Stimulated activated CD8-positive, alpha-beta memory T cell treated with anti-CD3 and anti-CD28 coated beads, Interleukin-15, amount 100 ng/mL, for 4 hours (primary cell): ENCODE measurements around the gene DDX39B.

ENCODE experiments used
- DNase-seq, 2 donors: peaks; one replicate each; pipeline ENCODE4 v3.0.0-alpha.2; 2020; ENCODE audit warnings: low read depth in 2 of 2

Gene DDX39B

GRCh38 chr6:31575952-31576685, 34.3 kb upstream of the DDX39B start:
- no peak for DNase-seq

GRCh38 chr6:31575335-31575901, 33.6 kb upstream of the DDX39B start, which contains the start of gene TNF:
Gene TNF (plus strand): TSS chr6:31575565. CDS start chr6:31575742, 177 bp downstream.
- DNase-seq, result peak; percentile 62 to 75

- DNase-seq, result no peak
Observed at GRCh38 chr6:31574106-31575061, 32.6 kb upstream of the DDX39B start.

- DNase-seq, result no peak
Observed at GRCh38 chr6:31573239-31574105, 31.7 kb upstream of the DDX39B start.

- peak; percentile 66 to 67 for DNase-seq
Observed at GRCh38 chr6:31572041-31572911, 30.5 kb upstream of the DDX39B start, which contains the start of gene LTA. Gene LTA (plus strand): TSS chr6:31572289. CDS start chr6:31572743, 454 bp downstream.

GRCh38 chr6:31569861-31570536, 28.2 kb upstream of the DDX39B start:
- DNase-seq, result no peak

GRCh38 chr6:31568537-31568961, 26.7 kb upstream of the DDX39B start:
- no peak for DNase-seq

GRCh38 chr6:31567531-31568370, 25.9 kb upstream of the DDX39B start:
- no peak for DNase-seq

GRCh38 chr6:31560697-31561058, 18.9 kb upstream of the DDX39B start:
- DNase-seq, result no peak

- no peak for DNase-seq
Observed at GRCh38 chr6:31559958-31560696, 18.3 kb upstream of the DDX39B start.

- DNase-seq, result no peak
Observed at GRCh38 chr6:31559606-31559957, 17.8 kb upstream of the DDX39B start.

GRCh38 chr6:31558631-31559500, 17.1 kb upstream of the DDX39B start:
- DNase-seq, result peak in 1 of 2 donors; percentile 73

GRCh38 chr6:31558318-31558625, 16.5 kb upstream of the DDX39B start:
- DNase-seq, result no peak

GRCh38 chr6:31557443-31558317, 15.9 kb upstream of the DDX39B start:
- no peak for DNase-seq

GRCh38 chr6:31556307-31556706, 14.5 kb upstream of the DDX39B start:
- no peak for DNase-seq

GRCh38 chr6:31551371-31551770, 9.6 kb upstream of the DDX39B start:
- peak in 1 of 2 donors; percentile 48 for DNase-seq
